Rectal smooth muscle tissue (tissue), 1 donor: ENCODE measurements around the gene KLHL36.
A peak's percentile ranks its signal among the peaks of the same experiment; 100 is the strongest.

Source experiments
- H3K27ac ChIP-seq: one replicate; pipeline ENCODE4 v1.7.0; 2013; ENCODE audit warnings: low read depth, low read length, inconsistent platforms
- H3K27me3 ChIP-seq: one replicate; pipeline ENCODE4 v1.7.0; 2013; ENCODE audit warnings: low read length; ENCODE audit not compliant: control insufficient read depth, insufficient read depth
- H3K36me3 ChIP-seq: one replicate; pipeline ENCODE4 v1.7.0; 2013; ENCODE audit warnings: low read length; ENCODE audit not compliant: control insufficient read depth, insufficient read depth
- H3K4me1 ChIP-seq: one replicate; pipeline ENCODE4 v1.7.0; 2013; ENCODE audit warnings: low read length; ENCODE audit not compliant: control insufficient read depth, insufficient read depth
- H3K4me3 ChIP-seq: one replicate; pipeline ENCODE4 v1.7.0; 2013; ENCODE audit warnings: low read length
- H3K9ac ChIP-seq: one replicate; pipeline ENCODE4 v1.7.0; 2013; ENCODE audit warnings: low read length

The KLHL36 gene

DNA sequence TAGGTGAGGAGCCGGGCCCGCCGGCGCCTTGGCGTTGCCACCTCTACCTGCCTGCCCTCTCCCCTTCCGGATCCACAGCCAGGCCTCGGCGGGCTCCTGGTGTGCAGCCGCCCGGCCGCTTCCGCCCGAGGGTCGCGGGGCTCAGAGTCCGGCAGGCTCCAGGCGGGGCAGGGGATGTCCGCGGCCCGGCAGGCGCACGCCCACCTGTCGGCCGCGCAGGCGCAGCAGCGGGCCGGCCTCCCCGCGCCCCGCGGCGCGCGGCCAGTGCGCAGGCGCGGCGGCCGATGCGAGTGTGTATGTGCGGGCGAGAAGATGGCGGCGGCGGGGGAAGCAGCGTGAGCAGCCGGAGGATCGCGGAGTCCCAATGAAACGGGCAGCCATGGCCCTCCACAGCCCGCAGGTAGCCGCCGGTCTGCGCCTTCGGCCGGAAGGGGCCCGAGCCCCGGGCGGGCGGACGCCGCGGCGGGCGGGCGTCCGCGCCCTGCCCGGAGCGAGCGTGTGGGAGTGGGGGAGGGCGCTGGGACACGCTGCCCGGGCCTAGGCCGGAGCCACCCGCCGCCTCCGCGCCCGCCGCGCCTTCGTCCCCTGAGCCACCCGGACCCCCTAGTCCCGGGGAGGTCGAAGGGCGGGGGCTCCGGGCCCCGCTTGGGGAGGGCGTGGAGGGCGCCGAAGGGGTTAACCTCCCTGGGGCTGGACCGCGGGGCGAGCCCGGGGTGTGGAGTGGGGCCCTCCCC lies 51.6 kb downstream of the KLHL36 start, which contains the start of gene USP10:
USP10 (plus strand) TSS at position 289 of the 734 bp plus-strand sequence; CDS start at position 380, 91 bp downstream.
- no peaks in the 10 kb centered on the region for H3K27me3 ChIP-seq
- peak within 1 kb of the TSS; percentile 83 for H3K4me3 ChIP-seq
- peaks cover 5% of the 10 kb centered on the region for H3K4me1 ChIP-seq
- peak within 1 kb of the TSS; percentile 25 for H3K9ac ChIP-seq
- peak within 1 kb of the TSS; percentile 69 for H3K27ac ChIP-seq
- no peaks in the 10 kb centered on the region for H3K36me3 ChIP-seq

DNA sequence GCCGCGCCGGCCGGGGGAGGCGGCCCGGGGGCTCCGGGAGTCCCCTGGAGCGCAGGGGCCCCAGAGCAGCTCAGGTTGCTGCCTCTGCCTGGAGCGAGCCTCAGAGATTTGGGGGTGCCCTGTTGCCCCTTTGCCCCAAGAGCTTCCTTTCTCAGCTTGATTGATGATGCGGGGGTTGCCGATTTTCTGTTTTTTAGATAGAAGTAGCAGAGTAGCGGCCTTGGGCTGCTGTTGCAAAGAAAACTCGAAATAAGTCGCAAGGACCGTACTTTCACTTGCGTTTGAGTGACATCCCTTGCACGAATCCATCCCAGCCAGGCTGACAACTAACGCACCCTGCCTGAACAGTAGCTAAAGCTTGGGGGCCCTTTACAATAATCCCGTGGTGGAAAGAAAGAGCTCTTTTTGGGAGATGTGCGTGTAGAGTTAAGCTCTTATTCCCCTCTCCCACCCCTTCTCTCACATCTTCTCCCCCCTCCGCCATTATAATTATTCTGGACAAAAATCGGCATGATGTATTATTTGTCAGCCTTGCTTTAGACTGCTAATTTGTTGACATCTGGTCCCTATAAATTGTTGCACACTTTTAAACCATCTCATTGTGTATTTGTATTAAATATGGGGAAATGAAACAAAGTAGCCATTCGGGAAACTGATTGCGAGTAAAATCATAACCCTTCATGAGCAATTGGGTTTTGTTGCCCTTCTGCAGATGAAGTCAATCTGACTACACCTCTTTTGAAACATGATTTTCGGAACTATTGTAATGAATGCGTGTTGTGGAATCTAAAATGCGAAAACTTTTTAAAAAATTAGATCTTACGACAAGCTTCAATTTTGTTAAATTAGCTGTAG lies 52.4 kb downstream of the KLHL36 start:
- Histone ChIP-seq H3K4me3 (peak overlapping the region; percentile 83), H3K27ac (peak overlapping the region; percentile 69), H3K27me3 (no peaks in the 10 kb centered on the region), H3K36me3 (no peaks in the 10 kb centered on the region), H3K4me1 (peaks cover 5% of the 10 kb centered on the region), H3K9ac (peak overlapping the region; percentile 25)

GRCh38 chr16:84703681-84704080 lies 55.4 kb downstream of the KLHL36 start:
- no peak overlapping the region for H3K27ac ChIP-seq

DNA sequence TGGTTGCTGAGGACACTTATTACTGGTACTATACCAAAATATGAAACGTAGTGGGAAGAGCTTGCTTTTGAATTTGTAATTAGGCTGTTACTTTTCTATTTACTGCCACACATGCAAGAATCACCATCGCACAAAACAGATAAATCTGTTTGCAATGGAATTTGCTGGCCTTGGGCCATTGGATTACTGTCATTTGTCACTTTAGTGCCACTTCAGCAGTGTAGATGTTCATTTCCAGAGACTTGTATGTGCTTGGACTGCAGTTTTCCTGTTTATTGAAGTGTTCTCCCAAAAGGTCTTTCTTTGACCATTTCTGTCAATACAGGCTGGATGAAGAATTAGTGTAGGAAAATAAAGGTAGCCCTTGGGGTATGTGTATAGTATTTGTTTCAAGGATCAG lies 55.9 kb downstream of the KLHL36 start:
- H3K27ac ChIP-seq, result no peak overlapping the region
- no peak overlapping the region for H3K9ac ChIP-seq
- H3K4me3 ChIP-seq, result no peak overlapping the region
- no peaks in the 10 kb centered on the region for H3K36me3 ChIP-seq
- H3K27me3 ChIP-seq, result no peaks in the 10 kb centered on the region
- peaks cover 5% of the 10 kb centered on the region for H3K4me1 ChIP-seq

More at GRCh38 chr16:84703681-84704080, 55.4 kb downstream of the KLHL36 start:
- Histone ChIP-seq H3K9ac (no peak overlapping the region), H3K4me3 (no peak overlapping the region), H3K4me1 (peaks cover 5% of the 10 kb centered on the region), H3K36me3 (no peaks in the 10 kb centered on the region), H3K27me3 (no peaks in the 10 kb centered on the region)

GRCh38 chr16:84706856-84707255 lies 58.5 kb downstream of the KLHL36 start:
- H3K36me3 ChIP-seq, result no peaks in the 10 kb centered on the region
- H3K27me3 ChIP-seq, result no peaks in the 10 kb centered on the region
- no peak overlapping the region for H3K4me3 ChIP-seq
- no peaks in the 10 kb centered on the region for H3K4me1 ChIP-seq
- H3K9ac ChIP-seq, result no peak overlapping the region
- H3K27ac ChIP-seq, result no peak overlapping the region

DNA sequence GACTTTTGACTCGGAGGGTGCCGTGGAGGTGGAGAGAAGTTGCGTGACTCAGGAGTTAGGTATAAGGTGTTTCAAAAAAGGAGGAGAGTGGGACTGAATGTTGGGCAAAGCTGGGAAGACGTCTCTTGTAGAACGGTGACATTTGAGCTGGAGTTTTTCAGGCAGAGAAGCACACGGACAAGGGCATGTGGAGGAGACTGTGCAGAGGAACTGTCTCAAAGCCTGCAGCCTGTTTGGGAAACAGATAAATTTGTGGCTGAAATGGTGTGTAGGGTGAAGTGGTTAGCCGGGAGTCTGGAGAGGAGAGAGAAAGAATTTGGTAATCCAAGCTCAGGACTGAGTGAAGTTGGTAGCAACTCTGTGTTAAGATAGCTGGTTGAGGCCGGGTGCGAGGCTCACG lies 61.3 kb downstream of the KLHL36 start:
- Histone ChIP-seq H3K27ac (no peak overlapping the region), H3K27me3 (no peaks in the 10 kb centered on the region)

GRCh38 chr16:84710686-84711085 lies 62.4 kb downstream of the KLHL36 start:
- Histone ChIP-seq H3K4me3 (no peak overlapping the region), H3K9ac (no peak overlapping the region), H3K27me3 (no peaks in the 10 kb centered on the region), H3K36me3 (no peaks in the 10 kb centered on the region), H3K4me1 (no peaks in the 10 kb centered on the region), H3K27ac (no peak overlapping the region)

More for the DNA sequence above, 61.3 kb downstream of the KLHL36 start:
- Histone ChIP-seq H3K4me1 (no peaks in the 10 kb centered on the region), H3K4me3 (no peak overlapping the region), H3K9ac (no peak overlapping the region), H3K36me3 (no peaks in the 10 kb centered on the region)
